Transverse colon (tissue), 4 donors: ENCODE measurements around the gene ICAM3. TPM values are rescaled to one million over a fixed set of nuclear protein-coding genes. Genes with fewer than 3 reads are reported as not detected.

Experiments
- DNase-seq: peaks from one replicate; pipeline ENCODE4 v3.0.0-alpha.2; 2019
- H3K27ac ChIP-seq, 4 donors: fragments of 200-600 bp; sonication (generic); 2 replicates each; pipeline ENCODE4 v1.5.1; 2016 to 2018; ENCODE audit warnings: inconsistent platforms in 4 of 4
- H3K27me3 ChIP-seq: fragments of 200-600 bp; sonication (generic); 2 replicates; pipeline ENCODE4 v1.5.1; 2017; ENCODE audit warnings: inconsistent platforms
- H3K36me3 ChIP-seq, 4 donors: fragments of 200-600 bp; sonication (generic); 2 replicates each; pipeline ENCODE4 v1.5.1; 2017 to 2019; ENCODE audit warnings: inconsistent platforms in 4 of 4
- H3K4me1 ChIP-seq, 4 donors: fragments of 200-600 bp; sonication (generic); 2 replicates each; pipeline ENCODE4 v1.5.1; 2017 to 2020; ENCODE audit warnings: inconsistent platforms in 4 of 4
- H3K4me3 ChIP-seq, 4 donors: fragments of 200-600 bp; sonication (generic); 1 replicate in 1 of 4; 2 replicates in 3 of 4; pipeline versions ENCODE4 v1.5.1 to v1.6.1; 2017 to 2019; ENCODE audit warnings: inconsistent platforms in 4 of 4
- H3K9me3 ChIP-seq, 2 donors: fragments of 200-600 bp; sonication (generic); 2 replicates each; pipeline ENCODE4 v1.5.1; 2017 to 2019; ENCODE audit warnings: inconsistent platforms in 2 of 2
- CTCF ChIP-seq, 5 experiments: fragments of 200-600 bp in 3 of 5; fragments of 450-650 bp in 2 of 5; sonication (generic) in 3 of 5; IDR thresholded peaks; 1 replicate in 2 of 5; 2 replicates in 3 of 5; pipeline ENCODE4 v1.5.1; 2016 to 2017; ENCODE audit warnings: antibody characterized with exemption in 5 of 5, inconsistent platforms in 3 of 5, mild to moderate bottlenecking in 2 of 5, moderate library complexity in 1 of 5
- EP300 ChIP-seq: sonication (generic); formaldehyde crosslinking; IDR thresholded peaks from one replicate; pipeline ENCODE4 v1.6.1; 2017; ENCODE audit warnings: antibody characterized with exemption, low read depth
- POLR2A ChIP-seq: fragments of 450-650 bp; IDR thresholded peaks from one replicate; pipeline ENCODE4 v1.6.1; 2016; ENCODE audit warnings: antibody characterized with exemption, mild to moderate bottlenecking, moderate library complexity
- POLR2AphosphoS5 ChIP-seq, 3 donors: sonication (generic); formaldehyde crosslinking; IDR thresholded peaks; one replicate each; pipeline ENCODE4 v1.6.1; 2016; ENCODE audit warnings: antibody characterized with exemption in 3 of 3
- WGBS, 2 donors: methylation state at CpG; one replicate each; pipeline ENCODE4 v1.1.5; 2018; ENCODE audit warnings: low coverage in 1 of 2; 5-methylcytosine and 5-hydroxymethylcytosine counted together
- in situ Hi-C, 4 donors: fragments of 200-750 bp; cut with MboI; loops; one replicate each; pipeline versions ENCODE4 v1.15.0 to v1.15.1; 2017; ENCODE audit warnings: low sequenced_read_pairs in 3 of 4, low pct_ligation_motif_present in 1 of 4, low pct_unique_long_range_greater_than_20kb in 1 of 4
- intact Hi-C: fragments of 100-400 bp; cut with DNase I; formaldehyde crosslinking; loops from one replicate; pipeline ENCODE4 v1.15.1; 2023; ENCODE audit warnings: low total_unique reads
- total RNA-seq, 4 donors: library from RNA; depleted of rRNA; stranded (reverse); fragments of >200 nt; gene quantifications; one replicate each; pipeline ENCODE4 v1.1.0, GENCODE V29; 2016

Gene ICAM3
- total RNA-seq, 4 donors from 2014 or later: 2.6 to 17.5 (median 8.6) TPM

GRCh38 chr19:10309423-10309822, 30.0 kb downstream of the ICAM3 start, which contains the start of gene ZGLP1:
Gene ZGLP1, minus strand, starts transcription at chr19:10309815.
- no peak for DNase-seq
- Histone ChIP-seq H3K4me3 (no peak within 1 kb of the TSS), H3K27me3 (no peaks in the 10 kb centered on the region), H3K9me3 (no peaks in the 10 kb centered on the region), H3K4me1 (no peaks in the 10 kb centered on the region), H3K27ac (no peak within 1 kb of the TSS), H3K36me3 (no peaks in the 10 kb centered on the region)
- intact Hi-C loops (no loop called here), in situ Hi-C loops (no loop called here)
- WGBS, 2 donors: 98 to 100% methylated on average over 1 to 22 of the region's 24 CpGs
- TF ChIP-seq POLR2A: no peak
- no peak for TF ChIP-seq POLR2AphosphoS5 (IDR thresholded peaks at IDR 0.05)
- no peak for TF ChIP-seq EP300
- TF ChIP-seq CTCF (IDR thresholded peaks at IDR 0.05): no peak

GRCh38 chr19:10306327-10306726, 33.1 kb downstream of the ICAM3 start:
- Histone ChIP-seq H3K27ac (no peak overlapping the region), H3K4me1 (no peaks in the 10 kb centered on the region), H3K9me3 (no peaks in the 10 kb centered on the region), H3K36me3 (no peaks in the 10 kb centered on the region), H3K4me3 (no peak overlapping the region), H3K27me3 (peaks cover 9% of the 10 kb centered on the region)
- TF ChIP-seq EP300 (no peak), POLR2AphosphoS5 (IDR thresholded peaks at IDR 0.05) (no peak), CTCF (IDR thresholded peaks at IDR 0.05) (no peak), POLR2A (no peak)
- DNase-seq: no peak
- in situ Hi-C loops (no loop called here), intact Hi-C loops (no loop called here)
- 85 to 89% methylated on average over 1 to 5 of the region's 5 CpGs for WGBS, 2 donors

GRCh38 chr19:10305139-10305806, 34.2 kb downstream of the ICAM3 start:
- intact Hi-C loops (no loop called here), in situ Hi-C loops (no loop called here)
- Histone ChIP-seq H3K4me1 (peaks cover 0 to under 1% (median 0%) of the 10 kb centered on the region in 4 donors), H3K9me3 (no peaks in the 10 kb centered on the region), H3K27ac (no peak overlapping the region), H3K27me3 (peaks cover 13% of the 10 kb centered on the region), H3K4me3 (no peak overlapping the region), H3K36me3 (no peaks in the 10 kb centered on the region)
- TF ChIP-seq EP300 (no peak), POLR2AphosphoS5 (IDR thresholded peaks at IDR 0.05) (no peak), POLR2A (no peak), CTCF (IDR thresholded peaks at IDR 0.05) (no peak)
- 83% methylated on average over 17 of the region's 17 CpGs; no CpG with 5 or more reads in 1 of the 2 donors for WGBS, 2 donors
- DNase-seq: peak; percentile 27

GRCh38 chr19:10299545-10300458, 39.6 kb downstream of the ICAM3 start:
- Histone ChIP-seq H3K9me3 (no peaks in the 10 kb centered on the region), H3K36me3 (no peaks in the 10 kb centered on the region), H3K4me1 (peaks cover 10 to 19% (median 16%) of the 10 kb centered on the region in 4 donors), H3K4me3 (no peak overlapping the region), H3K27ac (no peak overlapping the region), H3K27me3 (peaks cover 62% of the 10 kb centered on the region)
- no peak for DNase-seq
- 47% methylated on average over 14 of the region's 14 CpGs; no CpG with 5 or more reads in 1 of the 2 donors for WGBS, 2 donors
- TF ChIP-seq EP300: no peak
- TF ChIP-seq POLR2AphosphoS5 (IDR thresholded peaks at IDR 0.05): no peak
- no peak for TF ChIP-seq CTCF (IDR thresholded peaks at IDR 0.05)
- in situ Hi-C loops (no loop called here), intact Hi-C loops (no loop called here)
